AG04450 (cell line): ENCODE results near the gene PRL. TPM values are rescaled to one million over a fixed set of nuclear protein-coding genes. Genes with fewer than 3 reads are reported as not detected.

Experiments
- CTCF ChIA-PET: fragments of 300-600, 350-600 bp; formaldehyde crosslinking; extraction: SDS; loops from one replicate; lab custom pipeline; 2022; ENCODE audit warnings: antibody characterized with exemption, inconsistent platforms; lab: Charles Lee
- POLR2A ChIA-PET: fragments of 350-600 bp; formaldehyde crosslinking; extraction: SDS; loops from one replicate; lab custom pipeline; 2021; ENCODE audit warnings: antibody characterized with exemption, inconsistent platforms; lab: Yijun Ruan, JAX
- DNase-seq: peaks from one replicate; pipeline ENCODE4 v3.0.0-alpha.2; 2011; ENCODE audit warnings: low read depth, low spot score
- H3K27ac ChIP-seq: one replicate; pipeline ENCODE4 v1.5.1; 2012; ENCODE audit warnings: low read depth, low read length, control low read depth
- H3K27me3 ChIP-seq: one replicate; pipeline ENCODE4 v1.6.0; 2012; ENCODE audit warnings: low read length; ENCODE audit not compliant: control insufficient read depth, insufficient read depth
- H3K4me3 ChIP-seq: 2 replicates; pipeline ENCODE4 v1.5.1; 2011; ENCODE audit warnings: mild to moderate bottlenecking, low read depth, low read length, control low read depth
- H3K9me3 ChIP-seq: 2 replicates; pipeline ENCODE4 v1.5.1; 2012; ENCODE audit warnings: low read length; ENCODE audit not compliant: control insufficient read depth, insufficient read depth
- polyA minus RNA-seq: library from RNA; depleted of rRNA, polyadenylated mRNA; stranded (reverse); fragments of >200 nt; gene quantifications from 2 replicates; pipeline ENCODE4 v1.2.3, GENCODE V29; 2011; rRNA and poly(A)+ RNA removed
- polyA plus RNA-seq: library from polyadenylated mRNA; depleted of rRNA; stranded (reverse); fragments of >200 nt; gene quantifications from 2 replicates; pipeline ENCODE4 v1.2.3, GENCODE V29; 2011; rRNA removed
- TF ChIP-seq, protein P1 (sequence below): IDR thresholded peaks from 2 replicates; pipeline ENCODE4 v1.5.1; 2011; ENCODE audit warnings: low read depth, low read length, control low read depth, inconsistent platforms

Gene PRL
- not detected in 2 replicates for polyA plus RNA-seq
- polyA minus RNA-seq = not detected in 2 replicates

- Histone ChIP-seq H3K27me3 (no peaks in the 10 kb centered on the region), H3K9me3 (no peaks in the 10 kb centered on the region; the same call in 1 of the 2 replicates), H3K27ac (no peak within 1 kb of the TSS), H3K4me3 (no peak within 1 kb of the TSS)
- TF ChIP-seq, protein P1, sequence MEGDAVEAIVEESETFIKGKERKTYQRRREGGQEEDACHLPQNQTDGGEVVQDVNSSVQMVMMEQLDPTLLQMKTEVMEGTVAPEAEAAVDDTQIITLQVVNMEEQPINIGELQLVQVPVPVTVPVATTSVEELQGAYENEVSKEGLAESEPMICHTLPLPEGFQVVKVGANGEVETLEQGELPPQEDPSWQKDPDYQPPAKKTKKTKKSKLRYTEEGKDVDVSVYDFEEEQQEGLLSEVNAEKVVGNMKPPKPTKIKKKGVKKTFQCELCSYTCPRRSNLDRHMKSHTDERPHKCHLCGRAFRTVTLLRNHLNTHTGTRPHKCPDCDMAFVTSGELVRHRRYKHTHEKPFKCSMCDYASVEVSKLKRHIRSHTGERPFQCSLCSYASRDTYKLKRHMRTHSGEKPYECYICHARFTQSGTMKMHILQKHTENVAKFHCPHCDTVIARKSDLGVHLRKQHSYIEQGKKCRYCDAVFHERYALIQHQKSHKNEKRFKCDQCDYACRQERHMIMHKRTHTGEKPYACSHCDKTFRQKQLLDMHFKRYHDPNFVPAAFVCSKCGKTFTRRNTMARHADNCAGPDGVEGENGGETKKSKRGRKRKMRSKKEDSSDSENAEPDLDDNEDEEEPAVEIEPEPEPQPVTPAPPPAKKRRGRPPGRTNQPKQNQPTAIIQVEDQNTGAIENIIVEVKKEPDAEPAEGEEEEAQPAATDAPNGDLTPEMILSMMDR = no peak
- CTCF ChIA-PET = no interaction called here
- POLR2A ChIA-PET = no interaction called here
- DNase-seq = no peak
These were observed at the start of gene PRL for GRCh38 chr6:22296936-22297335. PRL (minus strand) TSS chr6:22297036; CDS start chr6:22296982, 54 bp downstream.

GRCh38 chr6:22343864-22344263, 47.0 kb upstream of the PRL start:
- CTCF ChIA-PET = no interaction called here
- Histone ChIP-seq H3K27me3 (no peaks in the 10 kb centered on the region), H3K27ac (no peak overlapping the region), H3K4me3 (no peak overlapping the region), H3K9me3 (no peaks in the 10 kb centered on the region)
- TF ChIP-seq, protein P1 = no peak
- POLR2A ChIA-PET = no interaction called here
- DNase-seq = no peak

DNA sequence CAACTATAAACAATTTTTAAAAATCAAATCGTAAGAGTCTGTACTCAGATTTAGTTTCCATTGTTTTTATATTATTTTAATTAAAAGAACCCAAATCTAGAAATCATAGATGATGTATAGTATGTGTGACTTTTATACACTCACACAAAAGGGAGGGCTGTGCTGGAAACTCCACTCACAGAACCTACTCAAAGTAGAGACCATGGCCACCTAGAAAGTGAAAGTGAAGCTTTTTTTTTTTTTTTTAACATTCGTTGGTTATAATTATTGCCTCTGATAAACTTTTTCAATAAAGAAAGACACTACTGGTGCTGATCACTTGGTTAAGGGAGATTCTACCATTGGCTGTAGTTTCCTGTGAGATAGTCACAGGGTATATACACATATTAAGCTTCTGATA, 37.9 kb upstream of the PRL start:
- CTCF ChIA-PET = no interaction called here

GRCh38 chr6:22333802-22334201, 37.0 kb upstream of the PRL start:
- Histone ChIP-seq H3K27me3 (no peaks in the 10 kb centered on the region), H3K4me3 (no peak overlapping the region), H3K27ac (no peak overlapping the region), H3K9me3 (peaks cover 4% of the 10 kb centered on the region; the same call in 1 of the 2 replicates)
- CTCF ChIA-PET = no interaction called here
- TF ChIP-seq, protein P1 = no peak
- POLR2A ChIA-PET = no interaction called here
- peak; percentile 13 for DNase-seq

More for the DNA sequence above, 37.9 kb upstream of the PRL start:
- POLR2A ChIA-PET = no interaction called here
- Histone ChIP-seq H3K27ac (no peak overlapping the region), H3K27me3 (no peaks in the 10 kb centered on the region), H3K4me3 (no peak overlapping the region), H3K9me3 (peaks cover 4% of the 10 kb centered on the region; the same call in 1 of the 2 replicates)
- TF ChIP-seq, protein P1 = no peak
- DNase-seq = no peak

- POLR2A ChIA-PET = interaction anchor here (0.6 kb wide), 1 partner anchor 739 kb away, joined by 5 read pairs; no protein-coding TSS in a partner anchor
These were observed 35.9 kb upstream of the PRL start for GRCh38 chr6:22332711-22333110.

More at GRCh38 chr6:22332711-22333110, 35.9 kb upstream of the PRL start:
- Histone ChIP-seq H3K4me3 (no peak overlapping the region), H3K27me3 (no peaks in the 10 kb centered on the region), H3K27ac (no peak overlapping the region), H3K9me3 (peaks cover 4% of the 10 kb centered on the region; the same call in 1 of the 2 replicates)
- no peak for DNase-seq
- TF ChIP-seq, protein P1 = no peak
- CTCF ChIA-PET = interaction anchor here (0.6 kb wide), 1 partner anchor 264 kb away, joined by 3 read pairs; no protein-coding TSS in a partner anchor
